ENCODE results near the gene VIPAS39. TPM values are rescaled to one million over a fixed set of nuclear protein-coding genes. Genes with fewer than 3 reads are reported as not detected.
"Not testable (repeated sequence)": the region's sequence is repeated elsewhere in the genome, so short reads cannot be mapped to it uniquely, and the experiment has no call there.

The VIPAS39 gene
- total RNA-seq, 1 donor from 2014 or later = 18.2 TPM

- no peak for DNase-seq (ENCODE audit: low spot score)
Observed at GRCh38 chr14:77470224-77470870, 12.9 kb upstream of the VIPAS39 start.

GRCh38 chr14:77469539-77469938, 12.1 kb upstream of the VIPAS39 start:
- DNase-seq (ENCODE audit: low spot score) = no peak

- DNase-seq (ENCODE audit: low spot score) = no peak
Observed at GRCh38 chr14:77469067-77469505, 11.7 kb upstream of the VIPAS39 start.

GRCh38 chr14:77467801-77468200, 10.4 kb upstream of the VIPAS39 start:
- no peak for DNase-seq (ENCODE audit: low spot score)

- DNase-seq (ENCODE audit: low spot score) = peak; percentile 61
Observed at GRCh38 chr14:77459072-77459723, 1.8 kb upstream of the VIPAS39 start.

GRCh38 chr14:77458249-77458950, 999 bp upstream of the VIPAS39 start:
- DNase-seq (ENCODE audit: low spot score) = no peak

- DNase-seq (ENCODE audit: low spot score) = no peak
Observed at GRCh38 chr14:77457115-77457521, 283 bp downstream of the VIPAS39 start.

- no peak for DNase-seq (ENCODE audit: low spot score)
Observed at GRCh38 chr14:77455966-77456640, 1.3 kb downstream of the VIPAS39 start.

- no peak for DNase-seq (ENCODE audit: low spot score)
Observed at GRCh38 chr14:77442196-77442595, 15.2 kb downstream of the VIPAS39 start.

GRCh38 chr14:77439861-77440260, 17.5 kb downstream of the VIPAS39 start:
- DNase-seq (ENCODE audit: low spot score) = no peak

GRCh38 chr14:77438596-77438995, 18.8 kb downstream of the VIPAS39 start:
- no peak for DNase-seq (ENCODE audit: low spot score)

GRCh38 chr14:77436042-77436441, 21.4 kb downstream of the VIPAS39 start:
- DNase-seq (ENCODE audit: low spot score) = no peak

GRCh38 chr14:77426396-77426795, 31.0 kb downstream of the VIPAS39 start:
- no peak for DNase-seq (ENCODE audit: low spot score)

GRCh38 chr14:77424862-77425261, 32.5 kb downstream of the VIPAS39 start:
- DNase-seq (ENCODE audit: low spot score) = no peak

- DNase-seq (ENCODE audit: low spot score) = no peak
Observed at GRCh38 chr14:77423423-77423822, 34.0 kb downstream of the VIPAS39 start, which contains the start of gene NOXRED1. Gene NOXRED1, minus strand, starts transcription at chr14:77423523. Its CDS starts 634 bp downstream, at chr14:77422889.

- no peak for DNase-seq (ENCODE audit: low spot score)
Observed at GRCh38 chr14:77421201-77421600, 36.2 kb downstream of the VIPAS39 start.

GRCh38 chr14:77416836-77417235, 40.6 kb downstream of the VIPAS39 start:
- no peak for DNase-seq (ENCODE audit: low spot score)

GRCh38 chr14:77416098-77416497, 41.3 kb downstream of the VIPAS39 start:
- not testable (repeated sequence) for DNase-seq (ENCODE audit: low spot score)

GRCh38 chr14:77415403-77416030, 41.9 kb downstream of the VIPAS39 start:
- not testable (repeated sequence) for DNase-seq (ENCODE audit: low spot score)

GRCh38 chr14:77409131-77409533, 48.3 kb downstream of the VIPAS39 start:
- DNase-seq (ENCODE audit: low spot score) = no peak

GRCh38 chr14:77407158-77407557, 50.2 kb downstream of the VIPAS39 start:
- DNase-seq (ENCODE audit: low spot score) = no peak

- DNase-seq (ENCODE audit: low spot score) = no peak
Observed at GRCh38 chr14:77406718-77407117, 50.7 kb downstream of the VIPAS39 start.

Data from ureter (tissue), 1 donor.